ENCODE data around the gene B4GALT2.

- TF ChIP-seq MAX (IDR thresholded peaks at IDR 0.05; ENCODE audit: low read depth) (no peak), CTCF (IDR thresholded peaks at IDR 0.05) (no peak), RCOR1 (IDR thresholded peaks at IDR 0.05; ENCODE audit: low read length) (no peak), RFX5 (IDR thresholded peaks at IDR 0.05; ENCODE audit: low read length) (no peak), NRF1 (IDR thresholded peaks at IDR 0.05; ENCODE audit: low read depth, low read length) (no peak), EP300 (IDR thresholded peaks at IDR 0.05; ENCODE audit: borderline replicate concordance in 1 of 2, low read depth in 1 of 2, low read length in 1 of 2) (no peak), FOXJ3 (CRISPR knock-in tag; IDR thresholded peaks at IDR 0.05) (no peak), FOXM1 (IDR thresholded peaks at IDR 0.05; ENCODE audit: low read depth) (no peak), TEAD4 (IDR thresholded peaks at IDR 0.05; ENCODE audit: borderline replicate concordance, insufficient read depth) (no peak), POLR2AphosphoS5 (IDR thresholded peaks at IDR 0.05; ENCODE audit: low read depth, low read length) (no peak), REST (IDR thresholded peaks at IDR 0.05; ENCODE audit: low read depth, low read length) (no peak), PBX3 (IDR thresholded peaks at IDR 0.05) (no peak), TAF1 (IDR thresholded peaks at IDR 0.05; ENCODE audit: borderline replicate concordance, low read depth, low read length) (no peak)
Observed at GRCh38 chr1:43958351-43959255, 20.4 kb upstream of the B4GALT2 start.
